Breast epithelium (tissue), 4 donors: ENCODE data around the gene USP6. TPM values are rescaled to one million over a fixed set of nuclear protein-coding genes. Genes with fewer than 3 reads are reported as not detected.
"Not testable (repeated sequence)": the region's sequence is repeated elsewhere in the genome, so short reads cannot be mapped to it uniquely, and the experiment has no call there.

Experiments
- DNase-seq, 2 donors: peaks; one replicate each; pipeline ENCODE4 v3.0.0-alpha.2; 2019; ENCODE audit warnings: low spot score in 2 of 2
- H3K27ac ChIP-seq, 2 donors: fragments of 200-600 bp; sonication (generic) in 1 of 2; one replicate each; pipeline ENCODE4 v1.5.1; 2016 to 2019; ENCODE audit warnings: mild to moderate bottlenecking in 1 of 2
- H3K27me3 ChIP-seq, 2 donors: fragments of 200-600 bp; sonication (generic) in 1 of 2; one replicate each; pipeline versions ENCODE4 v1.5.1 to v1.6.0; 2017 to 2019; ENCODE audit warnings: control low read depth in 1 of 2, mild to moderate bottlenecking in 1 of 2
- H3K36me3 ChIP-seq: fragments of 200-600 bp; one replicate; pipeline ENCODE4 v1.5.1; 2019
- H3K4me1 ChIP-seq, 2 donors: fragments of 200-600 bp; sonication (generic); one replicate each; pipeline ENCODE4 v1.5.1; 2016 to 2019; ENCODE audit warnings: control low read depth in 1 of 2
- H3K4me3 ChIP-seq, 3 donors: fragments of 200-600 bp; sonication (generic); 1 replicate in 2 of 3; 2 replicates in 1 of 3; pipeline ENCODE4 v1.5.1; 2016 to 2019; ENCODE audit warnings: mild to moderate bottlenecking in 3 of 3, moderate library complexity in 2 of 3
- H3K9me3 ChIP-seq, 2 donors: fragments of 200-600 bp; sonication (generic) in 1 of 2; one replicate each; pipeline ENCODE4 v1.5.1; 2016 to 2019; ENCODE audit warnings: control low read depth in 1 of 2
- CTCF ChIP-seq, 3 donors: fragments of 450-650 bp; IDR thresholded peaks; one replicate each; pipeline ENCODE4 v1.5.1; 2016 to 2017; ENCODE audit warnings: antibody characterized with exemption in 3 of 3, mild to moderate bottlenecking in 3 of 3, moderate library complexity in 3 of 3
- POLR2A ChIP-seq: fragments of 450-650 bp; IDR thresholded peaks from one replicate; pipeline ENCODE4 v1.6.1; 2016; ENCODE audit warnings: antibody characterized with exemption, mild to moderate bottlenecking, moderate library complexity
- POLR2AphosphoS5 ChIP-seq, 3 donors: sonication (generic); formaldehyde crosslinking; IDR thresholded peaks; one replicate each; pipeline ENCODE4 v1.6.1; 2017; ENCODE audit warnings: antibody characterized with exemption in 3 of 3
- intact Hi-C: fragments of 100-400 bp; cut with DNase I; formaldehyde crosslinking; loops from one replicate; pipeline ENCODE4 v1.15.1; 2023; ENCODE audit warnings: low total_unique reads
- total RNA-seq, 3 donors: library from RNA; depleted of rRNA; stranded (reverse); fragments of >200 nt; gene quantifications; one replicate each; pipeline ENCODE4 v1.1.0, GENCODE V29; 2016

USP6 gene
- total RNA-seq, 3 donors from 2014 or later, result 0.16 to 0.44 (median 0.33) TPM

- no peak overlapping the region for H3K27ac ChIP-seq
- no peaks in the 10 kb centered on the region for H3K9me3 ChIP-seq
- DNase-seq, result no peak
- H3K4me1 ChIP-seq, result no peaks in the 10 kb centered on the region
- TF ChIP-seq POLR2A, result no peak
- TF ChIP-seq POLR2AphosphoS5 (IDR thresholded peaks at IDR 0.05), result no peak
- TF ChIP-seq CTCF (IDR thresholded peaks at IDR 0.05), result no peak
- no peaks in the 10 kb centered on the region for H3K36me3 ChIP-seq
- H3K4me3 ChIP-seq, result no peak overlapping the region
- intact Hi-C loops, result no loop called here
- no peaks in the 10 kb centered on the region for H3K27me3 ChIP-seq
These were observed 12.1 kb downstream of the USP6 start for GRCh38 chr17:5127910-5128309.

- H3K27me3 ChIP-seq, H3K4me3 ChIP-seq, intact Hi-C loops, H3K27ac ChIP-seq, H3K36me3 ChIP-seq, H3K9me3 ChIP-seq, H3K4me1 ChIP-seq, DNase-seq: not testable (repeated sequence)
These were observed 12.6 kb downstream of the USP6 start for GRCh38 chr17:5128387-5128786.

- H3K36me3 ChIP-seq, result no peaks in the 10 kb centered on the region
- H3K27me3 ChIP-seq, result no peaks in the 10 kb centered on the region
- TF ChIP-seq CTCF (IDR thresholded peaks at IDR 0.05), result no peak
- intact Hi-C loops, result no loop called here
- DNase-seq, result no peak
- no peak overlapping the region for H3K27ac ChIP-seq
- no peaks in the 10 kb centered on the region for H3K4me1 ChIP-seq
- H3K9me3 ChIP-seq, result no peaks in the 10 kb centered on the region
- no peak overlapping the region for H3K4me3 ChIP-seq
These were observed 13.2 kb downstream of the USP6 start for GRCh38 chr17:5128905-5129535.

- H3K4me1 ChIP-seq, intact Hi-C loops, H3K27me3 ChIP-seq, H3K4me3 ChIP-seq, H3K27ac ChIP-seq, H3K36me3 ChIP-seq, H3K9me3 ChIP-seq, DNase-seq: not testable (repeated sequence)
These were observed 13.9 kb downstream of the USP6 start for GRCh38 chr17:5129770-5130169.

GRCh38 chr17:5130261-5130660 is 14.4 kb downstream of the USP6 start:
- DNase-seq, H3K36me3 ChIP-seq, H3K4me1 ChIP-seq, H3K27me3 ChIP-seq, H3K27ac ChIP-seq, intact Hi-C loops, H3K4me3 ChIP-seq, H3K9me3 ChIP-seq: not testable (repeated sequence)

- H3K4me3 ChIP-seq, DNase-seq, H3K4me1 ChIP-seq, H3K27me3 ChIP-seq, H3K36me3 ChIP-seq, H3K27ac ChIP-seq, H3K9me3 ChIP-seq, intact Hi-C loops: not testable (repeated sequence)
These were observed 14.9 kb downstream of the USP6 start for GRCh38 chr17:5130687-5131086.

- DNase-seq, result no peak
- intact Hi-C loops, result no loop called here
- Histone ChIP-seq H3K36me3 (no peaks in the 10 kb centered on the region), H3K27me3 (no peaks in the 10 kb centered on the region), H3K27ac (no peak overlapping the region), H3K9me3 (no peaks in the 10 kb centered on the region), H3K4me3 (no peak overlapping the region), H3K4me1 (no peaks in the 10 kb centered on the region)
- TF ChIP-seq CTCF (IDR thresholded peaks at IDR 0.05), result no peak
- no peak for TF ChIP-seq POLR2AphosphoS5 (IDR thresholded peaks at IDR 0.05)
- TF ChIP-seq POLR2A, result no peak
These were observed 15.4 kb downstream of the USP6 start for GRCh38 chr17:5131146-5131715.

- H3K27ac ChIP-seq, H3K9me3 ChIP-seq, H3K27me3 ChIP-seq, intact Hi-C loops, H3K4me1 ChIP-seq, H3K36me3 ChIP-seq, DNase-seq, H3K4me3 ChIP-seq: not testable (repeated sequence)
These were observed 16.1 kb downstream of the USP6 start for GRCh38 chr17:5131799-5132502.

- H3K36me3 ChIP-seq, H3K4me1 ChIP-seq, DNase-seq, intact Hi-C loops, H3K27me3 ChIP-seq, H3K9me3 ChIP-seq, H3K4me3 ChIP-seq, H3K27ac ChIP-seq: not testable (repeated sequence)
These were observed 16.8 kb downstream of the USP6 start for GRCh38 chr17:5132503-5133225.
